Fibroblast of lung (primary cell): ENCODE results near the gene POMT1. TPM values are rescaled to one million over a fixed set of nuclear protein-coding genes. Genes with fewer than 3 reads are reported as not detected.
A peak's percentile ranks its signal among the peaks of the same experiment; 100 is the strongest.

Experiments used
- DNase-seq, 2 donors: peaks; one replicate each; pipeline versions ENCODE4 v3.0.0 to v3.0.0-alpha.2; 2010; ENCODE audit warnings: low read depth in 2 of 2
- H2AFZ ChIP-seq: 2 replicates; pipeline ENCODE4 v1.5.1; 2012; ENCODE audit warnings: low read length, control low read depth, inconsistent platforms
- H3K27ac ChIP-seq: 2 replicates; pipeline ENCODE4 v1.5.1; 2011; ENCODE audit warnings: low read length, control low read depth; ENCODE audit not compliant: insufficient read depth
- H3K27me3 ChIP-seq: 2 replicates; pipeline ENCODE4 v1.5.1; 2011; ENCODE audit warnings: mild to moderate bottlenecking, low read length; ENCODE audit not compliant: control insufficient read depth, insufficient read depth
- H3K36me3 ChIP-seq: 2 replicates; pipeline ENCODE4 v1.5.1; 2011; ENCODE audit warnings: low read length; ENCODE audit not compliant: control insufficient read depth, insufficient read depth
- H3K4me1 ChIP-seq: 2 replicates; pipeline ENCODE4 v1.5.1; 2011; ENCODE audit warnings: low read length; ENCODE audit not compliant: control insufficient read depth, insufficient read depth; ENCODE audit errors: extremely low read depth
- H3K4me2 ChIP-seq: 2 replicates; pipeline ENCODE4 v1.5.1; 2011; ENCODE audit warnings: low read length, control low read depth; ENCODE audit not compliant: insufficient read depth; ENCODE audit errors: extremely low read depth
- H3K4me3 ChIP-seq, 4 experiments: fragments of 200-600 bp in 1 of 4; sonication (generic) in 1 of 4; replicated peaks in 1 of 4; 2 replicates each; pipeline ENCODE4 v1.5.1; 2011 to 2016; ENCODE audit warnings: low read length in 4 of 4, low read depth in 3 of 4, mild to moderate bottlenecking in 3 of 4, control low read depth in 2 of 4, inconsistent platforms in 1 of 4, mixed read lengths in 1 of 4; ENCODE audit not compliant: insufficient read depth in 1 of 4; ENCODE audit errors: control extremely low read depth in 1 of 4
- H3K79me2 ChIP-seq: 2 replicates; pipeline ENCODE4 v1.5.1; 2012; ENCODE audit warnings: mild to moderate bottlenecking, low read length, inconsistent platforms; ENCODE audit not compliant: control insufficient read depth, insufficient read depth
- H3K9ac ChIP-seq: 2 replicates; pipeline ENCODE4 v1.5.1; 2011; ENCODE audit warnings: mild to moderate bottlenecking, low read length, control low read depth; ENCODE audit not compliant: insufficient read depth
- H3K9me3 ChIP-seq: 2 replicates; pipeline ENCODE4 v1.5.1; 2012; ENCODE audit warnings: low read depth, low read length; ENCODE audit not compliant: control insufficient read depth, insufficient read depth
- H4K20me1 ChIP-seq: 2 replicates; pipeline ENCODE4 v1.5.1; 2011; ENCODE audit warnings: low read length; ENCODE audit not compliant: control insufficient read depth, insufficient read depth; ENCODE audit errors: extremely low read depth
- CTCF ChIP-seq, 2 donors: IDR thresholded peaks in 1 of 2; conservative IDR thresholded peaks in 1 of 2; 1 replicate in 1 of 2; 2 replicates in 1 of 2; pipeline ENCODE4 v1.5.1; 2011 to 2012; ENCODE audit warnings: low read length in 2 of 2, control low read depth in 1 of 2, inconsistent platforms in 1 of 2, low read depth in 1 of 2, mild to moderate bottlenecking in 1 of 2
- EZH2 ChIP-seq: IDR thresholded peaks from 2 replicates; pipeline ENCODE4 v1.5.1; 2012; ENCODE audit warnings: low read length, control low read depth, mild to moderate bottlenecking; ENCODE audit errors: missing control alignments
- polyA plus RNA-seq, 2 donors: library from polyadenylated mRNA; depleted of rRNA in 1 of 2; stranded (reverse) in 1 of 2; unstranded in 1 of 2; fragments of >200 nt; gene quantifications; 2 replicates each; pipeline ENCODE4 v1.2.1, GENCODE V29; 2011 to 2012; ENCODE audit warnings: missing spikeins in 1 of 2
- total RNA-seq: library from RNA; depleted of rRNA; stranded (reverse); fragments of >200 nt; gene quantifications from 2 replicates; pipeline ENCODE4 v1.2.1, GENCODE V29; 2014

The POMT1 gene
- total and polyA plus RNA-seq, 2 donors (not counting 1 experiment from before 2014, with no cell fraction given) = 17.7 to 36.7 TPM

- Histone ChIP-seq H3K9ac (no peak overlapping the region), H3K79me2 (peaks cover 4% of the 10 kb centered on the region), H3K4me2 (no peak overlapping the region), H3K27me3 (no peaks in the 10 kb centered on the region), H3K27ac (no peak overlapping the region), H3K9me3 (no peaks in the 10 kb centered on the region), H3K36me3 (peaks cover 27% of the 10 kb centered on the region), H2AFZ (no peak overlapping the region), H4K20me1 (no peaks in the 10 kb centered on the region), H3K4me1 (no peaks in the 10 kb centered on the region), H3K4me3 (no peak overlapping the region)
- no peak for DNase-seq
- TF ChIP-seq CTCF (conservative IDR thresholded peaks at IDR 0.05 in 1 of 2, IDR thresholded peaks at IDR 0.05 in 1 of 2; ENCODE audit: low read depth in 1 of 2, low read length in 2 of 2) (no peak), EZH2 (no peak)
Observed at GRCh38 chr9:131500377-131500776, 2.3 kb upstream of the POMT1 start.

DNA sequence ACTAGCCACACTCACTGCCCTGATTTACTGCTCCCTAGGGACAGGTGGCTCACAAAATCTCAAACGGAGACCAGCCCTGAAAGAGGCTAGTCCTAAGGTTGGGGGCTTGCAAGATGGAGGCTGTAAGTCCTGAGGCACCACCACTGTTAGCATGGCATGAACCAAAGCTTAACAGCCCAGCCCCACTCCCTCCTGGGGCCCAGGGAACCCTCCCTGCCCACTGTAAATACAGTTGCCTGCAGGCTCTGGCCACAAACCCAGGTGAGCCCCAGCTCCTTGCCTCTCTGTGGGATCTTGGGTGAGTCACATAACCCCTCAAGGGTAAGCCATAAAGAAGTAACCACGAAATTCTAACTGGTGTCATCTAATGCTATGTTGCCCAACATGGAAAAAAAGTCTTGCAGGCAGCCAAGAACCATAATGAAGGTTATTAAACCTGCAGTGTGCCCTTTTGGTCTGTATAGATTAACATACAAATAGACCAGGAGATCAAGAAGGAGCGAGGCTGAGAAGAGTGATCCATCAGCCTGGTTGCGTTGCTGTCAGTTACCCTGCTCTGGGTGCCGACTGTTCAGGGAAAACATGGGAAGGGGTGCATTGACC lies 1.7 kb upstream of the POMT1 start:
- peaks cover 4% of the 10 kb centered on the region for H3K79me2 ChIP-seq
- H3K4me1 ChIP-seq = no peaks in the 10 kb centered on the region
- no peaks in the 10 kb centered on the region for H3K27me3 ChIP-seq
- H3K9ac ChIP-seq = no peak overlapping the region
- H4K20me1 ChIP-seq = no peaks in the 10 kb centered on the region
- no peak overlapping the region for H3K4me3 ChIP-seq
- TF ChIP-seq EZH2 (no peak), CTCF (conservative IDR thresholded peaks at IDR 0.05 in 1 of 2, IDR thresholded peaks at IDR 0.05 in 1 of 2; ENCODE audit: low read depth in 1 of 2, low read length in 2 of 2) (no peak)
- H3K4me2 ChIP-seq = no peak overlapping the region
- H3K27ac ChIP-seq = no peak overlapping the region
- H3K36me3 ChIP-seq = peaks cover 22% of the 10 kb centered on the region
- no peaks in the 10 kb centered on the region for H3K9me3 ChIP-seq
- no peak overlapping the region for H2AFZ ChIP-seq
- peak; percentile 47 to 67 for DNase-seq

DNA sequence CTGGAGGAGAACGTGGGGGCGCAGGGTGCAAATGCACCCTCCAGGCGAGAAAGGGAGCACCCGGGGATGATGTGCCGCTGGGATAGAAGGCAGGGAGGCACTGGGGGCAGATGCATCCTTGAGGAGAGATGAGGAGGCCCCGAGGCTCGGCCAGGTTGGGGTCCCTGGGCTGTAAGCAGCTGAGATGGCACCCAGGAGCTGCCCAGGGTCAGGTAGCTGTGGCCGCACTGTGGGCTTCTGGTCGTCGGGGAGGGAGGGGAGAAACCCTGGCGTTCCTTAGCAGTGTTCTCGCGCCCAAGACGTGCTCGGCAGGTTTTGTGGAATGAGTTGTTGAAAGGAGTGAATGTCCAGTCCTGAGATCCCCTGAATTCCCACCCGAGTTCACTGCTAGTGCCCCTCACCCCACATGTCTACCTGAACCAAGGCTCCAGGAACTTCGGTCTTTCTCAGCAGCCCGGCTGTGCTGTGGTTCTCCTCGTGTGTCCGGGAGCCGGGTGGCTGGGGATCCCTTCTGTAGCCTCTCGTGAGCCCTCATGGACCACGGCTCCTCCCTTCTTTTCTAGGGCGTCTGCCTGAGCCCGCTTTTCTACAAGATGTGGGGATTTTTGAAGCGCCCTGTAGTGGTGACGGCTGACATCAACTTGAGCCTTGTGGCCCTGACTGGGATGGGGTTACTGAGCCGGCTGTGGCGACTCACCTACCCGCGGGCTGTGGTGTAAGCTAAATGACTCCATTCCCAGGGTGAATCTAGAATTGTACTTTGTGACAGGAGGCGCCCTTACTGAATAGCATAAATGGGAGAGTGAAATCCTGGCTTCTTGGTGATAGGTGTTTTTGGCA lies 1.1 kb downstream of the POMT1 start:
- Histone ChIP-seq H4K20me1 (no peaks in the 10 kb centered on the region), H3K4me3 (peak overlapping the region; percentile 78 to 91 (median 86)), H3K4me2 (peak overlapping the region; percentile 70), H3K79me2 (peaks cover 4% of the 10 kb centered on the region), H3K4me1 (no peaks in the 10 kb centered on the region), H3K9ac (peak overlapping the region; percentile 67), H3K9me3 (no peaks in the 10 kb centered on the region), H2AFZ (peak overlapping the region; percentile 88), H3K27ac (peak overlapping the region; percentile 24), H3K36me3 (peaks cover 12% of the 10 kb centered on the region), H3K27me3 (no peaks in the 10 kb centered on the region)
- TF ChIP-seq CTCF (conservative IDR thresholded peaks at IDR 0.05 in 1 of 2, IDR thresholded peaks at IDR 0.05 in 1 of 2; ENCODE audit: low read depth in 1 of 2, low read length in 2 of 2) (no peak), EZH2 (no peak)
- DNase-seq = peak; percentile 8 to 27
